ENCODE data around the gene PTPRO.

DNA sequence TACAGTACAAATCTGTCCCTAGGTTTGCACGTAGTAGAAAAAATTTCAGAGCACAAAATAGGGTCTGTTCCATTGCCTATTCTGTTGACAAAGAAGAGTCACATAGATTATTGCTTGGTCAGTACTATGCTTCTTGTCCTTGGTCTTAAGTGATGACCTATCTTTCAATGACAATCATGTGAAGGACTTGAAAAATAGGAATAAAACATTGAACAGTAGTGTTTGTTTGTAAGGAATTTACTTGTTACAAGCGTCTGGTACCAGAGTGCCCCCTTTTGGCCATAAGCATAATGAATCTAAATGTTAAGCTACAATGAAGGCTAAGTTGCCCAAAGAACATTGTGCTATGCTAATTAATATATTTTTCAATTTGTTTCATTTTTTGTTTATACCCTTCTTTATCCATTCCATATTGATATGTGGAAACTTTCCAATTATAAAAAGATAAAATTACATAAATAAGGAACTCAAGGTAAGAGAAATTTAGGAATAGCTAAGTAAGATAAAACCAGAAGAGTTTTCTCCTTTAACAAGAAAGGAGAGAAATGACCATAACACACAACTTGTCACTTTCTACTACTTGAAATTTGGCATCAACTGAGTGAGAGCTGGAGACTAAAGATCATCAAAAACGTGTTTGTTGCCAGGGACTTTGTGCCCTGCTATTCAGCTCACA, 262.2 kb downstream of the PTPRO start:
- TF ChIP-seq POLR2A (IDR thresholded peaks at IDR 0.05; ENCODE audit: extremely low read depth, insufficient read length): no peak
- TF ChIP-seq, protein P1, sequence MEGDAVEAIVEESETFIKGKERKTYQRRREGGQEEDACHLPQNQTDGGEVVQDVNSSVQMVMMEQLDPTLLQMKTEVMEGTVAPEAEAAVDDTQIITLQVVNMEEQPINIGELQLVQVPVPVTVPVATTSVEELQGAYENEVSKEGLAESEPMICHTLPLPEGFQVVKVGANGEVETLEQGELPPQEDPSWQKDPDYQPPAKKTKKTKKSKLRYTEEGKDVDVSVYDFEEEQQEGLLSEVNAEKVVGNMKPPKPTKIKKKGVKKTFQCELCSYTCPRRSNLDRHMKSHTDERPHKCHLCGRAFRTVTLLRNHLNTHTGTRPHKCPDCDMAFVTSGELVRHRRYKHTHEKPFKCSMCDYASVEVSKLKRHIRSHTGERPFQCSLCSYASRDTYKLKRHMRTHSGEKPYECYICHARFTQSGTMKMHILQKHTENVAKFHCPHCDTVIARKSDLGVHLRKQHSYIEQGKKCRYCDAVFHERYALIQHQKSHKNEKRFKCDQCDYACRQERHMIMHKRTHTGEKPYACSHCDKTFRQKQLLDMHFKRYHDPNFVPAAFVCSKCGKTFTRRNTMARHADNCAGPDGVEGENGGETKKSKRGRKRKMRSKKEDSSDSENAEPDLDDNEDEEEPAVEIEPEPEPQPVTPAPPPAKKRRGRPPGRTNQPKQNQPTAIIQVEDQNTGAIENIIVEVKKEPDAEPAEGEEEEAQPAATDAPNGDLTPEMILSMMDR (IDR thresholded peaks at IDR 0.05; ENCODE audit: low read depth, low read length): peak; percentile 59
- TF ChIP-seq, protein P2, sequence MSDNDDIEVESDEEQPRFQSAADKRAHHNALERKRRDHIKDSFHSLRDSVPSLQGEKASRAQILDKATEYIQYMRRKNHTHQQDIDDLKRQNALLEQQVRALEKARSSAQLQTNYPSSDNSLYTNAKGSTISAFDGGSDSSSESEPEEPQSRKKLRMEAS (IDR thresholded peaks at IDR 0.05; ENCODE audit: low read depth, low read length): no peak

Data from NB4 (cell line).